H9 (cell line): ENCODE data around the gene MYH9. TPM values are rescaled to one million over a fixed set of nuclear protein-coding genes. Genes with fewer than 3 reads are reported as not detected.
A peak's percentile ranks its signal among the peaks of the same experiment; 100 is the strongest.

Experiments
- DNase-seq: peaks from one replicate; pipeline ENCODE4 v3.0.0-alpha.2; 2017
- H2AFZ ChIP-seq: one replicate; pipeline ENCODE4 v1.6.1; 2013; ENCODE audit warnings: mild to moderate bottlenecking, low read length, control low read depth, moderate library complexity
- H2AK5ac ChIP-seq: 2 replicates; pipeline ENCODE4 v1.6.1; 2013; ENCODE audit warnings: low read length, control low read depth, mixed read lengths; ENCODE audit not compliant: insufficient read length
- H2BK120ac ChIP-seq: one replicate; pipeline ENCODE4 v1.6.1; 2013; ENCODE audit warnings: low read depth, mild to moderate bottlenecking, low read length, control low read depth, inconsistent platforms; ENCODE audit not compliant: poor library complexity, severe bottlenecking
- H2BK12ac ChIP-seq: 2 replicates; pipeline ENCODE4 v1.6.1; 2013; ENCODE audit warnings: low read length, control low read depth, mixed read lengths, low read depth; ENCODE audit not compliant: insufficient read length
- H2BK15ac ChIP-seq: 2 replicates; pipeline ENCODE4 v1.6.1; 2013; ENCODE audit warnings: low read depth, low read length, control low read depth
- H2BK20ac ChIP-seq: one replicate; pipeline ENCODE4 v1.6.1; 2013; ENCODE audit warnings: low read depth, mild to moderate bottlenecking, low read length, control low read depth, inconsistent platforms; ENCODE audit not compliant: poor library complexity, severe bottlenecking
- H2BK5ac ChIP-seq: 2 replicates; pipeline ENCODE4 v1.6.1; 2013; ENCODE audit warnings: low read length, control low read depth, mixed read lengths; ENCODE audit not compliant: insufficient read length
- H3K14ac ChIP-seq: 2 replicates; pipeline ENCODE4 v1.6.1; 2013; ENCODE audit warnings: low read length, control low read depth; ENCODE audit not compliant: insufficient read depth
- H3K18ac ChIP-seq: 2 replicates; pipeline ENCODE4 v1.6.1; 2013; ENCODE audit warnings: low read depth, mild to moderate bottlenecking, mixed read lengths, low read length, control low read depth; ENCODE audit not compliant: insufficient read length
- H3K23ac ChIP-seq: 2 replicates; pipeline ENCODE4 v1.6.1; 2013; ENCODE audit warnings: low read length, control low read depth, mixed read lengths, low read depth; ENCODE audit not compliant: insufficient read length
- H3K23me2 ChIP-seq: 2 replicates; pipeline ENCODE4 v1.6.1; 2013; ENCODE audit warnings: low read depth, mild to moderate bottlenecking, mixed read lengths, low read length, control low read depth; ENCODE audit not compliant: insufficient read length, poor library complexity, severe bottlenecking
- H3K27ac ChIP-seq: 2 replicates; pipeline ENCODE4 v1.5.1; 2013; ENCODE audit warnings: low read length, control low read depth, mixed read lengths, low read depth; ENCODE audit not compliant: insufficient read length
- H3K27me3 ChIP-seq: 2 replicates; pipeline ENCODE4 v1.6.1; 2013; ENCODE audit warnings: low read length, control low read depth, inconsistent platforms; ENCODE audit not compliant: insufficient read depth
- H3K4ac ChIP-seq: 2 replicates; pipeline ENCODE4 v1.6.1; 2013; ENCODE audit warnings: low read depth, mild to moderate bottlenecking, control low read depth, inconsistent platforms, low read length, moderate library complexity
- H3K4me1 ChIP-seq: 2 replicates; pipeline ENCODE4 v1.6.1; 2013; ENCODE audit warnings: low read length, control low read depth, inconsistent platforms; ENCODE audit not compliant: insufficient read depth
- H3K4me2 ChIP-seq: 2 replicates; pipeline ENCODE4 v1.6.1; 2013; ENCODE audit warnings: low read length, control low read depth, mixed read lengths; ENCODE audit not compliant: insufficient read length, insufficient read depth
- H3K56ac ChIP-seq: 2 replicates; pipeline ENCODE4 v1.6.1; 2013; ENCODE audit warnings: low read depth, mild to moderate bottlenecking, mixed read lengths, low read length, control low read depth; ENCODE audit not compliant: insufficient read length
- H3K79me1 ChIP-seq: 2 replicates; pipeline ENCODE4 v1.6.1; 2013; ENCODE audit warnings: low read depth, mild to moderate bottlenecking, moderate library complexity, low read length, control low read depth, inconsistent platforms; ENCODE audit not compliant: insufficient read depth, poor library complexity, severe bottlenecking
- H3K79me2 ChIP-seq: 2 replicates; pipeline ENCODE4 v1.6.1; 2013; ENCODE audit warnings: low read length, control low read depth, inconsistent platforms; ENCODE audit not compliant: insufficient read depth
- H3K9ac ChIP-seq: 2 replicates; pipeline ENCODE4 v1.6.1; 2013; ENCODE audit warnings: low read length, control low read depth, mixed read lengths; ENCODE audit not compliant: insufficient read length; ENCODE audit errors: extremely low read depth
- H3K9me3 ChIP-seq: one replicate; pipeline ENCODE4 v1.6.1; 2013; ENCODE audit warnings: low read depth, low read length, inconsistent platforms; ENCODE audit not compliant: control insufficient read depth
- H3T11ph ChIP-seq: one replicate; pipeline ENCODE4 v1.6.1; 2013; ENCODE audit warnings: mild to moderate bottlenecking, low read length, control low read depth, inconsistent platforms
- H4K20me1 ChIP-seq: one replicate; pipeline ENCODE4 v1.6.1; 2013; ENCODE audit not compliant: control insufficient read depth, insufficient read length, insufficient read depth
- H4K5ac ChIP-seq: 2 replicates; pipeline ENCODE4 v1.6.1; 2013; ENCODE audit warnings: low read depth, mild to moderate bottlenecking, mixed read lengths, low read length, control low read depth; ENCODE audit not compliant: insufficient read length
- H4K8ac ChIP-seq: replicated peaks from 2 replicates; pipeline ENCODE4 v1.6.1; 2013; ENCODE audit warnings: low read length, control low read depth, mixed read lengths, low read depth; ENCODE audit not compliant: insufficient read length
- H4K91ac ChIP-seq: 2 replicates; pipeline ENCODE4 v1.6.1; 2013; ENCODE audit warnings: low read depth, mild to moderate bottlenecking, moderate library complexity, mixed read lengths, low read length, control low read depth; ENCODE audit not compliant: insufficient read length
- H3K27ac Mint-ChIP-seq, 3 experiments: 2 replicates in 2 of 3; 3 replicates in 1 of 3; pipeline ENCODE4 v1.8.0; 2020 to 2021; ENCODE audit warnings: mixed read lengths in 3 of 3, mild to moderate bottlenecking in 1 of 3, moderate library complexity in 1 of 3
- H3K27me3 Mint-ChIP-seq: 2 replicates; pipeline ENCODE4 v1.8.0; 2021; ENCODE audit warnings: low read depth, mild to moderate bottlenecking, moderate library complexity, mixed read lengths
- H3K36me3 Mint-ChIP-seq, 3 experiments: 2 replicates in 2 of 3; 3 replicates in 1 of 3; pipeline ENCODE4 v1.8.0; 2020 to 2021; ENCODE audit warnings: low read depth in 3 of 3, mixed read lengths in 3 of 3; ENCODE audit not compliant: insufficient read depth in 1 of 3
- H3K4me1 Mint-ChIP-seq, 2 experiments: 2 replicates each; pipeline ENCODE4 v1.8.0; 2020; ENCODE audit warnings: mixed read lengths in 2 of 2
- H3K4me3 Mint-ChIP-seq, 2 experiments: 2 replicates in 1 of 2; 3 replicates in 1 of 2; pipeline ENCODE4 v1.8.0; 2020 to 2021; ENCODE audit warnings: mild to moderate bottlenecking in 2 of 2, mixed read lengths in 2 of 2, moderate library complexity in 1 of 2
- H3K9me3 Mint-ChIP-seq, 2 experiments: 2 replicates in 1 of 2; 3 replicates in 1 of 2; pipeline ENCODE4 v1.8.0; 2020; ENCODE audit warnings: mild to moderate bottlenecking in 2 of 2, mixed read lengths in 2 of 2, moderate library complexity in 1 of 2
- WGBS: extraction: QIAGEN DNeasy Blood & Tissue Kit; methylation state at CpG from one replicate; pipeline ENCODE4 v1.1.7; 2013; ENCODE audit warnings: missing lambda C conversion rate, low lambda C conversion rate, mixed read lengths; ENCODE audit not compliant: insufficient read length; ENCODE audit errors: extremely low coverage; 5-methylcytosine and 5-hydroxymethylcytosine counted together
- total RNA-seq: library from RNA; stranded (reverse); gene quantifications from 2 replicates; pipeline ENCODE4 v1.2.1, GENCODE V29; 2021
- TF ChIP-seq, protein P1 (sequence below): fragments of 200-600 bp; sonication (generic); conservative IDR thresholded peaks from 3 replicates; pipeline ENCODE4 v1.8.0; 2021; ENCODE audit warnings: antibody characterized with exemption, mild to moderate bottlenecking

MYH9 gene
- total RNA-seq, 1 experiment from 2014 or later, result 266 TPM

DNA sequence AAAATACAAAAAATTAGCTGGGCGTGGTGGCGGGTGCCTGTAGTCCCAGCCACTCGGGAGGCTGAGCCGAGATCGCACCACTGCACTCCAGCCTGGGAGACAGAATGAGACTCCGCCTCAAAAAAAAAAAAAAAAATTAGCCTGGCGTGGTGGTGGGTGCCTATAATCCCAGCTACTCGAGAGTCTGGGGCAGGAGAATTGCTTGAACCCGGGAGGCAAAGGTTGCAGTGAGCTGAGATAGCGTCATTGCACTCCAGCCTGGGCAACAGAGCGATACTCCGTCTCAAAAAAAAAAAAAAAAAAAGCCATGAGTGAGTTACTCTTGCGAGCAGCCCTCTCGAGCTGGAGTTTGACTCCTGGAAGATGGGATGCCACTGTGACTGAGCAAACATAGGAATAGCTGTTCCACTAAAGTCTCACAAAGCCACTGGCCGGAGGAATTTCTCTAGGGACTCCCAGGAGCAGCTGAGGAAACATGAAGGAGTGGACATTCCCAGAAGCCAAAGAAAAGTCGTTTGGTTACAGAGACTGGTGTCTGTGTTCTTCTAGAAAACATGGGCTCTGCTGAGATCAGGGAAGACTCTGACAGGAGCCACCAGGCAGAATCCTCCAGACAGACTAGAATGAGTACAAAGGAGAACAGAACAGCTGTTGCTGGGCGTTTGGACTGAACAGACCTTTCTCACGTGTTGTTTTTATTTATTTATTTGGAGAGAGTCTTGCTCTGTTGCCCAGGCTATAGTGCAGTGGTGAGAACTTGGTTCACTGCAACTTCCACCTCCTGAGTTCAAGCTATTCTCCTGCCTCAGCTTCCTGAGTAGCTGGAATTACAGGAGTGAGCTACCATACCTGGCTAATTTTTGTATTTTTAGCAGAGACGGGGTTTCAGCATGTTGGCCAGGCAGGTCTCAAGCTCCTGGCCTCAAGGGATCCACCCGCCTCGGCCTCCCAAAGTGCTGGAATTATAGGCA is 32.4 kb upstream of the MYH9 start:
- DNase-seq, result no peak
- Histone ChIP-seq H3K18ac (no peak overlapping the region), H2BK15ac (no peak overlapping the region), H3K27me3 (no peaks in the 10 kb centered on the region), H3K27ac (no peak overlapping the region), H3K9me3 (no peaks in the 10 kb centered on the region), H2AFZ (no peak overlapping the region), H3K23me2 (no peaks in the 10 kb centered on the region), H3K56ac (no peak overlapping the region), H3K79me2 (no peaks in the 10 kb centered on the region), H3K4me2 (no peak overlapping the region), H2BK20ac (no peak overlapping the region), H2BK120ac (no peak overlapping the region), H3K4me1 (no peaks in the 10 kb centered on the region), H3K14ac (no peak overlapping the region), H2AK5ac (no peak overlapping the region), H3K9ac (no peak overlapping the region), H2BK5ac (no peak overlapping the region), H3K4ac (no peak overlapping the region), H3K79me1 (no peaks in the 10 kb centered on the region), H3K23ac (no peak overlapping the region), H4K20me1 (no peaks in the 10 kb centered on the region), H2BK12ac (no peak overlapping the region), H3T11ph (no peak overlapping the region), H4K91ac (no peak overlapping the region), H4K5ac (no peak overlapping the region), H4K8ac (no peak overlapping the region)
- TF ChIP-seq, protein P1, sequence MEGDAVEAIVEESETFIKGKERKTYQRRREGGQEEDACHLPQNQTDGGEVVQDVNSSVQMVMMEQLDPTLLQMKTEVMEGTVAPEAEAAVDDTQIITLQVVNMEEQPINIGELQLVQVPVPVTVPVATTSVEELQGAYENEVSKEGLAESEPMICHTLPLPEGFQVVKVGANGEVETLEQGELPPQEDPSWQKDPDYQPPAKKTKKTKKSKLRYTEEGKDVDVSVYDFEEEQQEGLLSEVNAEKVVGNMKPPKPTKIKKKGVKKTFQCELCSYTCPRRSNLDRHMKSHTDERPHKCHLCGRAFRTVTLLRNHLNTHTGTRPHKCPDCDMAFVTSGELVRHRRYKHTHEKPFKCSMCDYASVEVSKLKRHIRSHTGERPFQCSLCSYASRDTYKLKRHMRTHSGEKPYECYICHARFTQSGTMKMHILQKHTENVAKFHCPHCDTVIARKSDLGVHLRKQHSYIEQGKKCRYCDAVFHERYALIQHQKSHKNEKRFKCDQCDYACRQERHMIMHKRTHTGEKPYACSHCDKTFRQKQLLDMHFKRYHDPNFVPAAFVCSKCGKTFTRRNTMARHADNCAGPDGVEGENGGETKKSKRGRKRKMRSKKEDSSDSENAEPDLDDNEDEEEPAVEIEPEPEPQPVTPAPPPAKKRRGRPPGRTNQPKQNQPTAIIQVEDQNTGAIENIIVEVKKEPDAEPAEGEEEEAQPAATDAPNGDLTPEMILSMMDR, result no peak
- Mint-ChIP-seq H3K27me3 (no peaks in the 10 kb centered on the region), H3K9me3 (no peaks in the 10 kb centered on the region; a peak in 1 of 5 replicates), H3K4me1 (peaks cover 9 to 20% of the 10 kb centered on the region in 2 experiments), H3K27ac (peak overlapping the region; percentile 23 to 80 (median 32); a peak in 1 of 7 replicates), H3K36me3 (no peaks in the 10 kb centered on the region), H3K4me3 (no peak overlapping the region)
- WGBS, result no CpG with 5 or more reads among the region's 21 CpGs
